CD4-positive, alpha-beta T cell treated with Interleukin-17A for 4 hours (primary cell): Measurements from ENCODE around the gene PTDSS2.
"Not testable (repeated sequence)": the region's sequence is repeated elsewhere in the genome, so short reads cannot be mapped to it uniquely, and the experiment has no call there.

Experiments used
- DNase-seq: peaks from one replicate; pipeline ENCODE4 v3.0.0-alpha.2; 2020; ENCODE audit warnings: mixed read lengths

The PTDSS2 gene

GRCh38 chr11:414318-414857, 35.7 kb upstream of the PTDSS2 start:
- peak; percentile 35 for DNase-seq

DNA sequence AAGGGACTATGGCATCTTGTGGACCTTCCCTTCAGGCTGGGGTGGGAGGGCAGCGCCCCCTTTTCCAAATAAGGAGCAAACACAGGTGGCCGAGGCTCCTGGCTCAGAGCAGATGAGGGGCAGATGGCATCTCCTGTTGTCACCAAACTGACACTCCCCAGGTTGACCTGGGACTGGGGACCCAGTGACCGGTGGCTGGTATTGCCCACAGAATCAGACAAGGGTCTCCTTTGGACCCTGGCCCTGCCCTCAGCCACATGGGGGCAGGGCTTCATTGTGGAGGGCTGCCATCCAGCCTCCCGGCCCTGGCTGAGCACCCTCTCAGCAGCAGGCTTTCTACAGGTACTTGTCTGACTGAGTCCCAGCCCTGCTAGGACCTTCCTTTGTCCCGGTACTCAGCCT, 34.4 kb upstream of the PTDSS2 start:
- DNase-seq = peak; percentile 42

- peak; percentile 43 for DNase-seq
Measured at GRCh38 chr11:416051-416756, 33.9 kb upstream of the PTDSS2 start.

DNA sequence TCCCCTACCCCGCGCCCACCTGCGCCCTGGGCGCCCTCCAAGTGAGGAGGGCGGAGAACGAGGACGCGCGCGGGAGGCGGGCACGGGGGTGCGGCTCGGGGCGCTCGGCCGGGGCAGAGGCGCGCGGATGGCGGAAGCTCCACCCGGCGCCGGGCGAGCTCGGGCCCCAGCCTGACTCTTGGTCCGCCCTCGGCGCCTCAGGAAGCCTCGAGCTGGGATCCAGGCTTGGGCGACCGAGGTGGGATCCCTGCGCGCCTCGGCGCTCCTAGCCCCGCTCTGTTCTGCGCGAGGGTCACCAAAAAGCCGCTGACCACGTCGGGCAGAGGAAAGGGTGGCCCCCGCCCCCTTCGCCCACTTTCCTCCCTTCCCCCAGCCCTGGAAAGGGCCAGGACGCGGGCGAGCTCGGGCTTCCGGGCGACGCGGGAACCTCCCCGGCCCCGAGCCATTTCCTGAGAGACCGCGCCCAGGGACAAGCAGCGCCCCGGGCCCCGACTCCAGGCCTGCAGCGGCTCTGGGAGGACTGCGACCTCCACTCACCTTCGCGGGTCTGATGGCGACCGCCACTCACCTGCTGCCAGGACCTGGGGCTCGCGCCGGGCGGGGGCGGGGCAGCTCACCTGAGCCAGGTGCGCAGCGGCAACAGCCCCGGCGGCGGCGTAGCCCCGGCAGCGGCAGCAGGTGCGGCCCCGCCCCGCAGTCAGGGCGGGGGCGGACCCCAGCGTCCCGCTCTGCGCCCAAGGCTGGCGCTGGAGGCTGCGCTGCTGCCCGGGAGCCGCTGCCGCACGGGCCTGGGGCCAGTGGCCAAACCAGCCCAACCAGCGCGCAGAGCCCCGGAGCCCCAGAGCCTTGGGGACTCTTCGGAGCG, 33.1 kb upstream of the PTDSS2 start:
- DNase-seq = peak; percentile 71

- DNase-seq = no peak
Measured at GRCh38 chr11:417652-418342, 32.3 kb upstream of the PTDSS2 start.

DNA sequence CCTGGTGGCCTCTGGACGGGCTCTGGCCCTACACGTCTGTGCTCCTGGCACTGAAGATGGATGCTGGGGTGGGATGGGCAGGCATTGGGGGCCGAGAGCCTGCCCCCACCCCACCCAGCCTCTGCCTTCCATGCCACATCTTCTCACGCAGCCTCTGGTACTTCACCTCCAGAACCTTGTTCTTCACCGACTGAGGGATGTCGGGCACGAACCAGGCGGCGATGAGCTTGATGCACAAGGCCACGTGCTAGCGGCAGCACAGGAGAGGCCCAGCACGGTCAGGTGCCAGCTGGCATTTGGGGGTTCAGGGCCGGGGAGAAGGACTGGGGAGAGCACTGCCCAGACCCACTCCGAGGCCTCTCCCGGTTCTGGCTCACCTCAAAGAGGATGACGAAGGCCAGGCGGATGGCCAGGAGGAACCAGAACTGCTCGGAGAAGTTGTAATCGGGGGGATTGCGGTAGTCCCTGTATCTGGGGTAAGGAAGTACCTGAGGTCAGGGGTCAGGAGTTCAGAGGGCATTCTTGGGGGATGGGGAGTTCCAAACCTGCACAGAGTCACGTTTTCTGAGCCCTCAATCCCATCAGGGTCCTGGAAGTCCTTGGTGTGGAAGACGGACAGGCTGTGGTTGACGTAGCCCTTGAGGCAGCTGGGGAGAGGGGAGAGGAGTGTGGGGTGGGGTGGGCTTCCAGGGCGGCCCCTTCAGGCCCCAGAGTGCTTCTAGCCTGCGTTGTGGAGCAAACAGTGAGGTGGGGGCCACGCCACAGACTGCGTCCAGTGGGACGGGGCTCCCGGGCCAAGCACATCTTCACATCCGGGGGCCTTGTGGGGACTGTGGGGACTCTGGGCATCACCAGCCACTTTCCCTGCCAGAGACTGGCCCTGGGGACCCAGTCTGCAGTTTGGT, 31.5 kb upstream of the PTDSS2 start:
- no peak for DNase-seq

GRCh38 chr11:419248-420005, 30.7 kb upstream of the PTDSS2 start:
- no peak for DNase-seq

- DNase-seq = no peak
Measured at GRCh38 chr11:420054-420910, 29.8 kb upstream of the PTDSS2 start.

GRCh38 chr11:420911-421321, 29.2 kb upstream of the PTDSS2 start:
- no peak for DNase-seq

GRCh38 chr11:422249-422656, 27.8 kb upstream of the PTDSS2 start:
- no peak for DNase-seq

GRCh38 chr11:424232-424631, 25.8 kb upstream of the PTDSS2 start:
- DNase-seq = no peak

GRCh38 chr11:424766-425165, 25.3 kb upstream of the PTDSS2 start:
- not testable (repeated sequence) for DNase-seq

DNA sequence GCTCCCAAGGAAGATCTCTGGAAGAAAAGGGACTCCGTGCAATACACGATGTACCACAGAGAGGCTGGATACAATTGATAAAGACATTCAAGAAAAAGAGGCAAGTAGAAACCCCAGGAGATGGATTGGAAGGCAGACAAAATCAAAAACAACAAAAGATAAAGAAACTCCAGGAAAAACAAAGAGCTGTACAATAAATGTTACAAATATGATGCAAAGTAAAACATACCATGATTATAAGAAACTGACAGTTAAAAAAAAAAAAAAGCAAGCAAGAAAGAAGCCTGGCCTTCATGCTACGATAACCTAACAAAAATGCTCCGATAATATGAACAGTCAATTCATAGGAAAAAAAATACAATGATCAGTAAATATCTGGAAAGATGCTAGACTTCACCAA, 24.8 kb upstream of the PTDSS2 start:
- no peak for DNase-seq

- no peak for DNase-seq
Measured at GRCh38 chr11:426851-427250, 23.2 kb upstream of the PTDSS2 start.

GRCh38 chr11:428295-428694, 21.8 kb upstream of the PTDSS2 start:
- no peak for DNase-seq

GRCh38 chr11:429391-429790, 20.7 kb upstream of the PTDSS2 start:
- no peak for DNase-seq

- no peak for DNase-seq
Measured at GRCh38 chr11:429931-430456, 20.1 kb upstream of the PTDSS2 start.

- DNase-seq = no peak
Measured at GRCh38 chr11:431921-432320, 18.2 kb upstream of the PTDSS2 start.

- DNase-seq = no peak
Measured at GRCh38 chr11:432501-433100, 17.5 kb upstream of the PTDSS2 start.

DNA sequence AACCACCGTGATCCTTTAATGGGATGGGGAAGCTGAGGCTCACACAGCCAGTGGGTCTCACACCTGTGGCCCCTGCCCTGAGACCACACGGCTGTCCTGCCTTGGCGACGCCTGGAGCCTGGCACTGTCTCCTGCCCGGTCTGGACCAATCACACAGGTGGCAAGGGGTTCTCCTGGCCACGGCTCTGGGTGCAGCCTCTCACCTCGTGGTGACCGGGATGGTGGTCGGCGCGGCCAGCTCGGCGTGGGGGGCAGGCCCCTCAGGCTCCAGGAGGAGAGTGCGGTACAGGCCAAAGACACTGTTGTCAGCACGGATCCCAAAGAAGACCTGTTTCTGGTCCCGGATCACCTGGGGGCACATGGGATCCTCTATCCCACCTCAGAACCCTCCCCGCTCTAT, 17.0 kb upstream of the PTDSS2 start:
- DNase-seq = no peak
